ENCODE measurements around the gene ZNF750.
A peak's percentile ranks its signal among the peaks of the same experiment; 100 is the strongest.

Gene ZNF750

GRCh38 chr17:82878527-82878926, 38.7 kb upstream of the ZNF750 start:
- TF ChIP-seq CTCF (IDR thresholded peaks at IDR 0.05; ENCODE audit: low read depth, low read length) = no peak
- no peak for DNase-seq (ENCODE audit: low read depth, low spot score)
- in situ Hi-C loops (cut with HindIII; ENCODE audit: low sequenced_read_pairs) = no loop called here
- no peak overlapping the region for H3K4me3 ChIP-seq (ENCODE audit: low read depth, low read length)

GRCh38 chr17:82876602-82877379, 37.0 kb upstream of the ZNF750 start:
- in situ Hi-C loops (cut with HindIII; ENCODE audit: low sequenced_read_pairs) = no loop called here
- DNase-seq (ENCODE audit: low read depth, low spot score) = peak; percentile 76
- TF ChIP-seq CTCF (IDR thresholded peaks at IDR 0.05; ENCODE audit: low read depth, low read length) = peak; percentile 70
- H3K4me3 ChIP-seq (ENCODE audit: low read depth, low read length) = no peak overlapping the region

- TF ChIP-seq CTCF (IDR thresholded peaks at IDR 0.05; ENCODE audit: low read depth, low read length) = no peak
- DNase-seq (ENCODE audit: low read depth, low spot score) = peak; percentile 24
- in situ Hi-C loops (cut with HindIII; ENCODE audit: low sequenced_read_pairs) = no loop called here
- H3K4me3 ChIP-seq (ENCODE audit: low read depth, low read length) = no peak overlapping the region
Measured at GRCh38 chr17:82876149-82876548, 36.3 kb upstream of the ZNF750 start.

- H3K4me3 ChIP-seq (ENCODE audit: low read depth, low read length) = no peak overlapping the region
- DNase-seq (ENCODE audit: low read depth, low spot score) = no peak
- TF ChIP-seq CTCF (IDR thresholded peaks at IDR 0.05; ENCODE audit: low read depth, low read length) = no peak
- in situ Hi-C loops (cut with HindIII; ENCODE audit: low sequenced_read_pairs) = no loop called here
Measured at GRCh38 chr17:82875407-82875856, 35.6 kb upstream of the ZNF750 start.

GRCh38 chr17:82874011-82874835, 34.4 kb upstream of the ZNF750 start:
- H3K4me3 ChIP-seq (ENCODE audit: low read depth, low read length) = no peak overlapping the region
- in situ Hi-C loops (cut with HindIII; ENCODE audit: low sequenced_read_pairs) = no loop called here
- no peak for TF ChIP-seq CTCF (IDR thresholded peaks at IDR 0.05; ENCODE audit: low read depth, low read length)
- no peak for DNase-seq (ENCODE audit: low read depth, low spot score)

- no peak for DNase-seq (ENCODE audit: low read depth, low spot score)
- H3K4me3 ChIP-seq (ENCODE audit: low read depth, low read length) = no peak overlapping the region
- in situ Hi-C loops (cut with HindIII; ENCODE audit: low sequenced_read_pairs) = no loop called here
- TF ChIP-seq CTCF (IDR thresholded peaks at IDR 0.05; ENCODE audit: low read depth, low read length) = no peak
Measured at GRCh38 chr17:82873521-82873920, 33.7 kb upstream of the ZNF750 start.

Data from astrocyte of the spinal cord (primary cell).